GM20431 (cell line): ENCODE data around the gene SLC38A8.

Experiments used
- in situ Hi-C: fragments of 300-500 bp; cut with MseI, MboI; formaldehyde crosslinking; loops from one replicate; pipeline ENCODE4 v1.15.0; 2020; ENCODE audit warnings: low sequenced_read_pairs; ENCODE audit not compliant: unreplicated experiment

The SLC38A8 gene

GRCh38 chr16:83975590-83976260, 66.9 kb downstream of the SLC38A8 start:
- in situ Hi-C loops = loop anchor here (25.0 kb wide), 1 partner anchor 512 kb away; no protein-coding TSS in a partner anchor

GRCh38 chr16:83974475-83974874, 68.1 kb downstream of the SLC38A8 start:
- in situ Hi-C loops = loop anchor here (25.0 kb wide), 1 partner anchor 213 kb away; the partner anchor contains the start of genes ADAD2 and TAF1C

- in situ Hi-C loops = loop anchor here (25.0 kb wide), 1 partner anchor 214 kb away; the partner anchor contains the start of genes ADAD2 and TAF1C
These were observed 68.8 kb downstream of the SLC38A8 start for GRCh38 chr16:83973581-83974385.

- in situ Hi-C loops = loop anchor here (25.0 kb wide), 1 partner anchor 214 kb away; the partner anchor contains the start of genes ADAD2 and TAF1C
These were observed 69.5 kb downstream of the SLC38A8 start for GRCh38 chr16:83973077-83973476.

GRCh38 chr16:83972256-83973008, 70.2 kb downstream of the SLC38A8 start:
- in situ Hi-C loops = loop anchor here (25.0 kb wide), 1 partner anchor 215 kb away; the partner anchor contains the start of genes ADAD2 and TAF1C

GRCh38 chr16:83971165-83972130, 71.1 kb downstream of the SLC38A8 start:
- in situ Hi-C loops = loop anchor here (25.0 kb wide), 1 partner anchor 216 kb away; the partner anchor contains the start of genes ADAD2 and TAF1C

- in situ Hi-C loops = loop anchor here (25.0 kb wide), 1 partner anchor 217 kb away; the partner anchor contains the start of genes ADAD2 and TAF1C
These were observed 72.2 kb downstream of the SLC38A8 start for GRCh38 chr16:83970430-83970815.

GRCh38 chr16:83969771-83970429, 72.7 kb downstream of the SLC38A8 start:
- in situ Hi-C loops = loop anchor here (25.0 kb wide), 1 partner anchor 217 kb away; the partner anchor contains the start of genes ADAD2 and TAF1C

GRCh38 chr16:83968891-83969649, 73.5 kb downstream of the SLC38A8 start:
- in situ Hi-C loops = loop anchor here (25.0 kb wide), 1 partner anchor 218 kb away; the partner anchor contains the start of genes ADAD2 and TAF1C

- in situ Hi-C loops = loop anchor here (25.0 kb wide), 1 partner anchor 219 kb away; the partner anchor contains the start of genes ADAD2 and TAF1C
These were observed 74.2 kb downstream of the SLC38A8 start for GRCh38 chr16:83968306-83968851.

GRCh38 chr16:83967838-83968305, 74.7 kb downstream of the SLC38A8 start, which contains the start of gene NECAB2:
NECAB2 (plus strand) TSS chr16:83968244; CDS start chr16:83968649, 405 bp downstream.
- in situ Hi-C loops = loop anchor here (25.0 kb wide), 1 partner anchor 219 kb away; the partner anchor contains the start of genes ADAD2 and TAF1C

GRCh38 chr16:83967091-83967490, 75.5 kb downstream of the SLC38A8 start:
- in situ Hi-C loops = loop anchor here (25.0 kb wide), 1 partner anchor 220 kb away; the partner anchor contains the start of genes ADAD2 and TAF1C

GRCh38 chr16:83966153-83966696, 76.4 kb downstream of the SLC38A8 start:
- in situ Hi-C loops = loop anchor here (25.0 kb wide), 1 partner anchor 221 kb away; the partner anchor contains the start of genes ADAD2 and TAF1C

- in situ Hi-C loops = loop anchor here (25.0 kb wide), 1 partner anchor 222 kb away; the partner anchor contains the start of genes ADAD2 and TAF1C
These were observed 77.0 kb downstream of the SLC38A8 start for GRCh38 chr16:83965444-83966152.

- in situ Hi-C loops = loop anchor here (25.0 kb wide), 1 partner anchor 222 kb away; the partner anchor contains the start of genes ADAD2 and TAF1C
These were observed 77.7 kb downstream of the SLC38A8 start for GRCh38 chr16:83964684-83965443.
